ENCODE data around the gene LRRC39.

- TF ChIP-seq POLR2A (IDR thresholded peaks at IDR 0.05) = no peak
- TF ChIP-seq, protein P1, sequence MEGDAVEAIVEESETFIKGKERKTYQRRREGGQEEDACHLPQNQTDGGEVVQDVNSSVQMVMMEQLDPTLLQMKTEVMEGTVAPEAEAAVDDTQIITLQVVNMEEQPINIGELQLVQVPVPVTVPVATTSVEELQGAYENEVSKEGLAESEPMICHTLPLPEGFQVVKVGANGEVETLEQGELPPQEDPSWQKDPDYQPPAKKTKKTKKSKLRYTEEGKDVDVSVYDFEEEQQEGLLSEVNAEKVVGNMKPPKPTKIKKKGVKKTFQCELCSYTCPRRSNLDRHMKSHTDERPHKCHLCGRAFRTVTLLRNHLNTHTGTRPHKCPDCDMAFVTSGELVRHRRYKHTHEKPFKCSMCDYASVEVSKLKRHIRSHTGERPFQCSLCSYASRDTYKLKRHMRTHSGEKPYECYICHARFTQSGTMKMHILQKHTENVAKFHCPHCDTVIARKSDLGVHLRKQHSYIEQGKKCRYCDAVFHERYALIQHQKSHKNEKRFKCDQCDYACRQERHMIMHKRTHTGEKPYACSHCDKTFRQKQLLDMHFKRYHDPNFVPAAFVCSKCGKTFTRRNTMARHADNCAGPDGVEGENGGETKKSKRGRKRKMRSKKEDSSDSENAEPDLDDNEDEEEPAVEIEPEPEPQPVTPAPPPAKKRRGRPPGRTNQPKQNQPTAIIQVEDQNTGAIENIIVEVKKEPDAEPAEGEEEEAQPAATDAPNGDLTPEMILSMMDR (IDR thresholded peaks at IDR 0.05) = no peak
Measured at GRCh38 chr1:100142343-100142742, 35.7 kb downstream of the LRRC39 start.

All from breast epithelium (tissue), 3 donors.